ENCODE measurements around the gene TXN. TPM values are rescaled to one million over a fixed set of nuclear protein-coding genes. Genes with fewer than 3 reads are reported as not detected.

The TXN gene
- total and polyA plus RNA-seq, 2 of the 8 experiments (the other 6 are each of a cell fraction or from before 2014, with no cell fraction given) = 297 to 419 TPM

DNA sequence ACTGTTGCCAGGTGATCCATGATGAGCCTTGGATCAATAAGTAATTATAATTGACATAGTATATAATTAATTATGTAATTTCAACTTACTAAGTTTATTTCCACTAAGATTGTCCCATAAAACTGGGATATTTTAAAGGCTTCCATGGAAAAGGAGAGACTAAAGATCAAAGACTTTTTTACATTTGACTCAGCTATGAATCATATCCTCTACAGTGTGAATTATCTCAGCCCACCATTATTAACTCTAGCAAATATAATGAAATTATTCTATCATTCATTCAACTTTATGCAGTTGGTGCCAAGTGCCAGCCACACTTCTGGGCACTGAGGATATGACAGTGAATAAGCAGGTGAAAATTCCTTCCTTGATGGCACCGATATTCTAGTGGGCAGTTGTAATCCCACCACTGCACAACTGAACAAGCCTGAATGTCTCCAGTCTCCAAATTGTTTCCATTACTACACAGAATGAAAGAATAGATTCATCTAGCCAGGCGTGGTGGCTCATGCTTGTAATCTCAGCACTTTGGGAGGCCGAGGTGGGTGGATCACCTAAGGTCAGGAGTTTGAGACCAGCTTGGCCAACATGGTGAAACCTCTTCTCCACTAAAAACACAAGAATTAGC is 21.9 kb upstream of the TXN start:
- H4K8ac ChIP-seq (ENCODE audit: extremely low read depth, insufficient read depth, low read length) = no peak overlapping the region
- H2BK15ac ChIP-seq (ENCODE audit: low read length) = no peak overlapping the region
- H4K91ac ChIP-seq (replicated peaks; ENCODE audit: insufficient read length, low read length) = no peak overlapping the region
- no peak overlapping the region for H3K18ac ChIP-seq (ENCODE audit: extremely low read depth, low read length)
- no peaks in the 10 kb centered on the region for H3K36me3 ChIP-seq (ENCODE audit: control insufficient read depth in 2 of 4, insufficient read depth in 4 of 4, low read length in 3 of 4)
- no peak overlapping the region for H2BK5ac ChIP-seq (ENCODE audit: low read depth, low read length)
- no peaks in the 10 kb centered on the region for H3K4me1 ChIP-seq (replicated peaks in 1 of 4; ENCODE audit: control insufficient read depth in 3 of 4, insufficient read depth in 4 of 4, low read length in 3 of 4)
- H4K20me1 ChIP-seq (replicated peaks in 1 of 2; ENCODE audit: control insufficient read depth in 1 of 2, insufficient read depth in 2 of 2, low read length in 2 of 2) = no peaks in the 10 kb centered on the region
- H3K4me3 ChIP-seq (ENCODE audit: extremely low read depth in 1 of 4, insufficient read depth in 2 of 4, low read depth in 3 of 4, low read length in 4 of 4) = no peak overlapping the region
- 93% methylated on average over 3 of the region's 3 CpGs; no CpG with 5 or more reads in 1 of the 2 experiments for WGBS, 2 experiments (ENCODE audit: extremely low coverage in 1 of 2, insufficient coverage in 1 of 2, insufficient read length in 1 of 2, insufficient replicate concordance in 2 of 2, low coverage in 1 of 2, low lambda C conversion rate in 2 of 2, missing lambda C conversion rate in 1 of 2)
- no peaks in the 10 kb centered on the region for H3K79me2 ChIP-seq (ENCODE audit: control insufficient read depth in 1 of 2, insufficient read depth in 2 of 2, low read length in 2 of 2)
- no peak overlapping the region for H3K4me2 ChIP-seq (ENCODE audit: insufficient read depth in 1 of 2, low read depth in 2 of 2, low read length in 2 of 2)
- H2BK12ac ChIP-seq (ENCODE audit: low read depth, low read length) = no peak overlapping the region
- no peak overlapping the region for H3K27ac ChIP-seq (ENCODE audit: low read depth, low read length)
- H3K23ac ChIP-seq (ENCODE audit: insufficient read length) = no peak overlapping the region
- H2BK20ac ChIP-seq (ENCODE audit: low read length) = no peak overlapping the region
- H3K56ac ChIP-seq (replicated peaks; ENCODE audit: insufficient read length, low read depth, low read length) = no peak overlapping the region
- POLR2A ChIA-PET (ENCODE audit: partially characterized antibody) = interaction anchor here (1.6 kb wide), 1 partner anchor 21 kb away, joined by 7 read pairs; the partner anchor contains the start of gene TXN
- H2BK120ac ChIP-seq (replicated peaks; ENCODE audit: low read depth, low read length) = no peak overlapping the region
- no peak overlapping the region for H4K5ac ChIP-seq (ENCODE audit: insufficient read length, low read depth, low read length)
- no peaks in the 10 kb centered on the region for H3K79me1 ChIP-seq (ENCODE audit: low read depth, low read length)
- H3K9ac ChIP-seq (replicated peaks in 1 of 4; ENCODE audit: extremely low read depth in 1 of 4, low read depth in 3 of 4, low read length in 3 of 4) = no peak overlapping the region
- H2AK5ac ChIP-seq (ENCODE audit: low read depth, low read length) = no peak overlapping the region
- no peak overlapping the region for H2AFZ ChIP-seq (ENCODE audit: low read length)
- FAIRE-seq (no peak), DNase-seq (ENCODE audit: low read depth in 1 of 2, low spot score in 2 of 2) (no peak)
- no peak overlapping the region for H3K4ac ChIP-seq (replicated peaks; ENCODE audit: insufficient read length, low read depth, low read length)
- H3K9me3 ChIP-seq (ENCODE audit: insufficient read depth in 2 of 2, low read depth in 1 of 2, low read length in 1 of 2) = no peaks in the 10 kb centered on the region
- no peak overlapping the region for H3K14ac ChIP-seq (ENCODE audit: insufficient read length)
- H3K23me2 ChIP-seq (ENCODE audit: low read depth, low read length) = no peaks in the 10 kb centered on the region
- no peaks in the 10 kb centered on the region for H3K27me3 ChIP-seq (replicated peaks in 1 of 4; ENCODE audit: control insufficient read depth in 3 of 4, extremely low read depth in 1 of 4, insufficient read depth in 3 of 4, low read length in 3 of 4)
- CTCF ChIA-PET (ENCODE audit: partially characterized antibody) = no interaction called here
- no peak for TF ChIP-seq SAP30 (IDR thresholded peaks at IDR 0.05; ENCODE audit: insufficient read depth, insufficient replicate concordance, low read length)
- no peak for TF ChIP-seq NANOG (IDR thresholded peaks at IDR 0.05; ENCODE audit: insufficient read depth, low read depth, low read length, poor library complexity, severe bottlenecking)
- TF ChIP-seq, protein P1, sequence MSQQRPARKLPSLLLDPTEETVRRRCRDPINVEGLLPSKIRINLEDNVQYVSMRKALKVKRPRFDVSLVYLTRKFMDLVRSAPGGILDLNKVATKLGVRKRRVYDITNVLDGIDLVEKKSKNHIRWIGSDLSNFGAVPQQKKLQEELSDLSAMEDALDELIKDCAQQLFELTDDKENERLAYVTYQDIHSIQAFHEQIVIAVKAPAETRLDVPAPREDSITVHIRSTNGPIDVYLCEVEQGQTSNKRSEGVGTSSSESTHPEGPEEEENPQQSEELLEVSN (IDR thresholded peaks at IDR 0.05) = no peak
- no peak for TF ChIP-seq CTBP2 (IDR thresholded peaks at IDR 0.05; ENCODE audit: borderline replicate concordance, insufficient read depth, insufficient read length, low read length)
- no peak for TF ChIP-seq GTF2F1 (IDR thresholded peaks at IDR 0.05; ENCODE audit: borderline replicate concordance, low read depth, low read length)
- TF ChIP-seq SP4 (IDR thresholded peaks at IDR 0.05; ENCODE audit: low read length) = no peak
- TF ChIP-seq CREB1 (IDR thresholded peaks at IDR 0.05) = no peak
- TF ChIP-seq NRF1 (IDR thresholded peaks at IDR 0.05; ENCODE audit: low read depth, low read length) = no peak
- no peak for TF ChIP-seq RNF2 (IDR thresholded peaks at IDR 0.05; ENCODE audit: borderline replicate concordance, low read depth, low read length, missing control alignments, poor library complexity, severe bottlenecking)
- no peak for TF ChIP-seq RBBP5 (IDR thresholded peaks at IDR 0.05; ENCODE audit: borderline replicate concordance, low read depth, low read length)
- TF ChIP-seq PHF8 (conservative IDR thresholded peaks at IDR 0.05; ENCODE audit: low read depth, low read length) = no peak
- TF ChIP-seq TCF12 (IDR thresholded peaks at IDR 0.05; ENCODE audit: low read depth, low read length) = no peak

Measured in H1 (cell line).